ENCODE data around the gene DNAJC13.

- TF ChIP-seq EZH2phosphoT487 (IDR thresholded peaks at IDR 0.05; ENCODE audit: borderline replicate concordance, low read depth, low read length) = no peak
- TF ChIP-seq, protein P1, sequence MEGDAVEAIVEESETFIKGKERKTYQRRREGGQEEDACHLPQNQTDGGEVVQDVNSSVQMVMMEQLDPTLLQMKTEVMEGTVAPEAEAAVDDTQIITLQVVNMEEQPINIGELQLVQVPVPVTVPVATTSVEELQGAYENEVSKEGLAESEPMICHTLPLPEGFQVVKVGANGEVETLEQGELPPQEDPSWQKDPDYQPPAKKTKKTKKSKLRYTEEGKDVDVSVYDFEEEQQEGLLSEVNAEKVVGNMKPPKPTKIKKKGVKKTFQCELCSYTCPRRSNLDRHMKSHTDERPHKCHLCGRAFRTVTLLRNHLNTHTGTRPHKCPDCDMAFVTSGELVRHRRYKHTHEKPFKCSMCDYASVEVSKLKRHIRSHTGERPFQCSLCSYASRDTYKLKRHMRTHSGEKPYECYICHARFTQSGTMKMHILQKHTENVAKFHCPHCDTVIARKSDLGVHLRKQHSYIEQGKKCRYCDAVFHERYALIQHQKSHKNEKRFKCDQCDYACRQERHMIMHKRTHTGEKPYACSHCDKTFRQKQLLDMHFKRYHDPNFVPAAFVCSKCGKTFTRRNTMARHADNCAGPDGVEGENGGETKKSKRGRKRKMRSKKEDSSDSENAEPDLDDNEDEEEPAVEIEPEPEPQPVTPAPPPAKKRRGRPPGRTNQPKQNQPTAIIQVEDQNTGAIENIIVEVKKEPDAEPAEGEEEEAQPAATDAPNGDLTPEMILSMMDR (conservative IDR thresholded peaks at IDR 0.05; ENCODE audit: low read length) = no peak
Measured at GRCh38 chr3:132563420-132564069, 146.2 kb downstream of the DNAJC13 start.

Data from OCI-LY7 (cell line).